HepG2 (cell line): ENCODE measurements around the gene ZBTB32. TPM values are rescaled to one million over a fixed set of nuclear protein-coding genes. Genes with fewer than 3 reads are reported as not detected.

ENCODE experiments used
- CEBPG ChIP-seq: IDR thresholded peaks from 2 replicates; pipeline ENCODE4 v1.6.1; 2016
- CREM ChIP-seq, 2 experiments: sonication (generic) in 1 of 2; formaldehyde crosslinking in 1 of 2; IDR thresholded peaks; 2 replicates each; pipeline versions ENCODE4 v1.4.0 to v1.6.1; 2016 to 2020; ENCODE audit warnings: antibody characterized with exemption in 1 of 2, mild to moderate bottlenecking in 1 of 2, missing genetic modification reagents in 1 of 2
- FOXA3 ChIP-seq: IDR thresholded peaks from 2 replicates; pipeline ENCODE4 v1.6.1; 2016; ENCODE audit warnings: missing genetic modification reagents, missing compliant biosample characterization
- HNF1B ChIP-seq: sonication (generic); formaldehyde crosslinking; IDR thresholded peaks from 2 replicates; pipeline ENCODE4 v1.5.1; 2020; ENCODE audit warnings: mild to moderate bottlenecking, moderate library complexity, missing genetic modification reagents
- JUNB ChIP-seq: sonication (generic); formaldehyde crosslinking; IDR thresholded peaks from 2 replicates; pipeline ENCODE4 v1.8.0; 2022; ENCODE audit warnings: missing genetic modification reagents, mild to moderate bottlenecking, borderline replicate concordance
- KMT2B ChIP-seq: IDR thresholded peaks from 2 replicates; pipeline ENCODE4 v1.6.1; 2016; ENCODE audit warnings: missing genetic modification reagents, missing compliant biosample characterization
- MAFK ChIP-seq, 2 experiments: IDR thresholded peaks in 1 of 2; conservative IDR thresholded peaks in 1 of 2; 2 replicates each; pipeline ENCODE4 v1.6.1; 2011; ENCODE audit warnings: improper control_type of control experiment in 2 of 2, low read length in 2 of 2
- NCOR1 ChIP-seq: fragments of 200-600 bp; sonication (generic); IDR thresholded peaks from 2 replicates; pipeline ENCODE4 v1.7.0; 2017; ENCODE audit warnings: antibody characterized with exemption, low read length, borderline replicate concordance
- NFYC ChIP-seq: IDR thresholded peaks from 2 replicates; pipeline ENCODE4 v1.6.1; 2016; ENCODE audit warnings: missing genetic modification reagents, missing compliant biosample characterization
- ONECUT2 ChIP-seq: sonication (generic); formaldehyde crosslinking; IDR thresholded peaks from 2 replicates; pipeline ENCODE4 v1.4.0; 2020; ENCODE audit warnings: missing genetic modification reagents
- RARG ChIP-seq: sonication (generic); formaldehyde crosslinking; IDR thresholded peaks from 2 replicates; pipeline ENCODE4 v1.4.0; 2020; ENCODE audit warnings: low read depth, mild to moderate bottlenecking, missing genetic modification reagents
- SMC3 ChIP-seq: IDR thresholded peaks from 2 replicates; pipeline ENCODE4 v1.6.1; 2011; ENCODE audit warnings: low read length, improper control_type of control experiment
- SUZ12 ChIP-seq: fragments of 150-350 bp; IDR thresholded peaks from 2 replicates; pipeline ENCODE4 v1.6.1; 2014; ENCODE audit warnings: low read depth, low read length
- U2AF1 ChIP-seq: fragments of 200-400 bp; formaldehyde crosslinking; optimal IDR thresholded peaks from 2 replicates; pipeline ENCODE3; 2017; ENCODE audit warnings: mild to moderate bottlenecking, low read depth, low read length
- ZFAT ChIP-seq: sonication (generic); formaldehyde crosslinking; conservative IDR thresholded peaks from 2 replicates; pipeline ENCODE4 v1.8.1; 2023; ENCODE audit warnings: missing genetic modification reagents, inconsistent platforms
- ZNF275 ChIP-seq: sonication (generic); formaldehyde crosslinking; IDR thresholded peaks from 2 replicates; pipeline ENCODE4 v1.8.0; 2022; ENCODE audit warnings: missing genetic modification reagents, mild to moderate bottlenecking, inconsistent platforms, borderline replicate concordance
- ZNF33A ChIP-seq: sonication (generic); formaldehyde crosslinking; IDR thresholded peaks from 2 replicates; pipeline ENCODE4 v1.5.1; 2020; ENCODE audit warnings: missing genetic modification reagents, mild to moderate bottlenecking, moderate library complexity, borderline replicate concordance
- ZNF484 ChIP-seq: sonication (generic); formaldehyde crosslinking; IDR thresholded peaks from 2 replicates; pipeline ENCODE4 v1.5.1; 2020; ENCODE audit warnings: mild to moderate bottlenecking, low read depth, missing genetic modification reagents, borderline replicate concordance
- ZNF605 ChIP-seq: sonication (generic); formaldehyde crosslinking; IDR thresholded peaks from 2 replicates; pipeline ENCODE4 v1.8.0; 2022; ENCODE audit warnings: mild to moderate bottlenecking, missing genetic modification reagents
- ZNF660 ChIP-seq: sonication (generic); formaldehyde crosslinking; IDR thresholded peaks from 2 replicates; pipeline ENCODE4 v1.5.1; 2020; ENCODE audit warnings: mild to moderate bottlenecking, low read depth, missing genetic modification reagents, borderline replicate concordance
- ZNF704 ChIP-seq: sonication (generic); formaldehyde crosslinking; IDR thresholded peaks from 2 replicates; pipeline ENCODE4 v1.8.1; 2023; ENCODE audit warnings: mild to moderate bottlenecking, inconsistent platforms, moderate library complexity, missing genetic modification reagents, borderline replicate concordance
- ZSCAN31 ChIP-seq: sonication (generic); formaldehyde crosslinking; IDR thresholded peaks from 2 replicates; pipeline ENCODE4 v1.5.0; 2020; ENCODE audit warnings: low read depth, mild to moderate bottlenecking, missing genetic modification reagents
- polyA plus RNA-seq, 8 experiments: library from polyadenylated mRNA; depleted of rRNA in 3 of 8; stranded (reverse) in 7 of 8; unstranded in 1 of 8; fragments of >200 nt; fragmentation: Illumina TruSeq in 4 of 8; extraction: Trizol in 4 of 8; gene quantifications; 2 replicates each; pipeline versions ENCODE4 v1.2.1 to v1.2.3, GENCODE V29; 2011 to 2016; ENCODE audit warnings: low read depth in 4 of 8, missing spikeins in 1 of 8, mixed read lengths in 1 of 8; ENCODE audit not compliant: insufficient read depth in 1 of 8
- total RNA-seq, 5 experiments: library from RNA; depleted of rRNA; stranded (reverse); fragments of >200 nt; fragmentation: Illumina TruSeq; extraction: Trizol; gene quantifications; 2 replicates each; pipeline ENCODE4 v1.2.3, GENCODE V29; 2016; ENCODE audit warnings: low read depth in 1 of 5
- TF ChIP-seq, protein P1 (sequence below): fragments of 450-650 bp; IDR thresholded peaks from 2 replicates; pipeline ENCODE4 v1.6.1; 2016
- TF ChIP-seq, protein P2 (sequence below): sonication (generic); formaldehyde crosslinking; IDR thresholded peaks from 2 replicates; pipeline ENCODE4 v1.5.0; 2020; ENCODE audit warnings: missing genetic modification reagents

ZBTB32 gene
- total and polyA plus RNA-seq, 2 of the 13 experiments (the other 11 are each of a cell fraction or from before 2014, with no cell fraction given) = not detected

GRCh38 chr19:35702223-35703012 is 1.9 kb upstream of the ZBTB32 start (continued):
- TF ChIP-seq ZNF605 (CRISPR knock-in tag) = peak; percentile 79
- TF ChIP-seq ZNF660 = no peak
- TF ChIP-seq, protein P1, sequence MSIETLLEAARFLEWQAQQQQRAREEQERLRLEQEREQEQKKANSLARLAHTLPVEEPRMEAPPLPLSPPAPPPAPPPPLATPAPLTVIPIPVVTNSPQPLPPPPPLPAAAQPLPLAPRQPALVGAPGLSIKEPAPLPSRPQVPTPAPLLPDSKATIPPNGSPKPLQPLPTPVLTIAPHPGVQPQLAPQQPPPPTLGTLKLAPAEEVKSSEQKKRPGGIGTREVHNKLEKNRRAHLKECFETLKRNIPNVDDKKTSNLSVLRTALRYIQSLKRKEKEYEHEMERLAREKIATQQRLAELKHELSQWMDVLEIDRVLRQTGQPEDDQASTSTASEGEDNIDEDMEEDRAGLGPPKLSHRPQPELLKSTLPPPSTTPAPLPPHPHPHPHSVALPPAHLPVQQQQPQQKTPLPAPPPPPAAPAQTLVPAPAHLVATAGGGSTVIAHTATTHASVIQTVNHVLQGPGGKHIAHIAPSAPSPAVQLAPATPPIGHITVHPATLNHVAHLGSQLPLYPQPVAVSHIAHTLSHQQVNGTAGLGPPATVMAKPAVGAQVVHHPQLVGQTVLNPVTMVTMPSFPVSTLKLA = no peak
- no peak for TF ChIP-seq SMC3
- no peak for TF ChIP-seq SUZ12
- TF ChIP-seq JUNB (CRISPR knock-in tag) = no peak
- TF ChIP-seq RARG (CRISPR knock-in tag) = no peak
- peak; percentile 99 for TF ChIP-seq NFYC
- TF ChIP-seq ZFAT (CRISPR knock-in tag) = no peak
- peak; percentile 62; the same call in 1 of the 2 replicates for TF ChIP-seq ZNF275 (CRISPR knock-in tag)
- no peak for TF ChIP-seq U2AF1
- no peak for TF ChIP-seq FOXA3 (CRISPR knock-in tag)
- TF ChIP-seq ZSCAN31 (CRISPR knock-in tag) = no peak
- TF ChIP-seq KMT2B (CRISPR knock-in tag) = 0 out of 2 replicates have a peak, but pooled peaks have one; percentile 8
- no peak for TF ChIP-seq ZNF704 (CRISPR knock-in tag)
- TF ChIP-seq NCOR1 = no peak
- no peak for TF ChIP-seq ZNF484 (CRISPR knock-in tag)
- TF ChIP-seq, protein P2, sequence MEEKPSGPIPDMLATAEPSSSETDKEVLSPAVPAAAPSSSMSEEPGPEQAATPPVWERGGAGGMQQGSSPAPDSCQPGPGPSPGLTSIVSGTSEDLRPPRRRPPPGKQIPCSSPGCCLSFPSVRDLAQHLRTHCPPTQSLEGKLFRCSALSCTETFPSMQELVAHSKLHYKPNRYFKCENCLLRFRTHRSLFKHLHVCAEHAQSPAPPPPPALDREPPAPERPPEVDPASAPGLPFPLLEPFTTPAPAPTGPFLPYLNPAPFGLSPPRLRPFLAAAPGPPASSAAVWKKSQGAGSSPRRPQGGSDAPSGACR = peak; percentile 36; the same call in 1 of the 2 replicates
- peak; percentile 60; the same call in 1 of the 2 replicates for TF ChIP-seq CREM (IDR thresholded peaks at IDR 0.05)
- no peak for TF ChIP-seq CREM (CRISPR knock-in tag; IDR thresholded peaks at IDR 0.05)
- no peak for TF ChIP-seq ONECUT2
- TF ChIP-seq CEBPG (CRISPR knock-in tag) = 0 out of 2 replicates have a peak, but pooled peaks have one; percentile 4
- no peak for TF ChIP-seq HNF1B (CRISPR knock-in tag)
- no peak for TF ChIP-seq MAFK (conservative IDR thresholded peaks at IDR 0.05 in 1 of 2, IDR thresholded peaks at IDR 0.05 in 1 of 2; ENCODE audit: low read length in 2 of 2)
- TF ChIP-seq ZNF33A = no peak
